H9 (cell line): ENCODE results near the gene ECSIT. TPM values are rescaled to one million over a fixed set of nuclear protein-coding genes. Genes with fewer than 3 reads are reported as not detected.
A peak's percentile ranks its signal among the peaks of the same experiment; 100 is the strongest.

ENCODE experiments used
- DNase-seq: peaks from one replicate; pipeline ENCODE4 v3.0.0-alpha.2; 2017
- H2AFZ ChIP-seq: one replicate; pipeline ENCODE4 v1.6.1; 2013; ENCODE audit warnings: mild to moderate bottlenecking, low read length, control low read depth, moderate library complexity
- H2AK5ac ChIP-seq: 2 replicates; pipeline ENCODE4 v1.6.1; 2013; ENCODE audit warnings: low read length, control low read depth, mixed read lengths; ENCODE audit not compliant: insufficient read length
- H2BK120ac ChIP-seq: one replicate; pipeline ENCODE4 v1.6.1; 2013; ENCODE audit warnings: low read depth, mild to moderate bottlenecking, low read length, control low read depth, inconsistent platforms; ENCODE audit not compliant: poor library complexity, severe bottlenecking
- H2BK12ac ChIP-seq: 2 replicates; pipeline ENCODE4 v1.6.1; 2013; ENCODE audit warnings: low read length, control low read depth, mixed read lengths, low read depth; ENCODE audit not compliant: insufficient read length
- H2BK15ac ChIP-seq: 2 replicates; pipeline ENCODE4 v1.6.1; 2013; ENCODE audit warnings: low read depth, low read length, control low read depth
- H2BK20ac ChIP-seq: one replicate; pipeline ENCODE4 v1.6.1; 2013; ENCODE audit warnings: low read depth, mild to moderate bottlenecking, low read length, control low read depth, inconsistent platforms; ENCODE audit not compliant: poor library complexity, severe bottlenecking
- H2BK5ac ChIP-seq: 2 replicates; pipeline ENCODE4 v1.6.1; 2013; ENCODE audit warnings: low read length, control low read depth, mixed read lengths; ENCODE audit not compliant: insufficient read length
- H3K14ac ChIP-seq: 2 replicates; pipeline ENCODE4 v1.6.1; 2013; ENCODE audit warnings: low read length, control low read depth; ENCODE audit not compliant: insufficient read depth
- H3K18ac ChIP-seq: 2 replicates; pipeline ENCODE4 v1.6.1; 2013; ENCODE audit warnings: low read depth, mild to moderate bottlenecking, mixed read lengths, low read length, control low read depth; ENCODE audit not compliant: insufficient read length
- H3K23ac ChIP-seq: 2 replicates; pipeline ENCODE4 v1.6.1; 2013; ENCODE audit warnings: low read length, control low read depth, mixed read lengths, low read depth; ENCODE audit not compliant: insufficient read length
- H3K23me2 ChIP-seq: 2 replicates; pipeline ENCODE4 v1.6.1; 2013; ENCODE audit warnings: low read depth, mild to moderate bottlenecking, mixed read lengths, low read length, control low read depth; ENCODE audit not compliant: insufficient read length, poor library complexity, severe bottlenecking
- H3K27ac ChIP-seq: 2 replicates; pipeline ENCODE4 v1.5.1; 2013; ENCODE audit warnings: low read length, control low read depth, mixed read lengths, low read depth; ENCODE audit not compliant: insufficient read length
- H3K27me3 ChIP-seq: 2 replicates; pipeline ENCODE4 v1.6.1; 2013; ENCODE audit warnings: low read length, control low read depth, inconsistent platforms; ENCODE audit not compliant: insufficient read depth
- H3K4ac ChIP-seq: 2 replicates; pipeline ENCODE4 v1.6.1; 2013; ENCODE audit warnings: low read depth, mild to moderate bottlenecking, control low read depth, inconsistent platforms, low read length, moderate library complexity
- H3K4me1 ChIP-seq: 2 replicates; pipeline ENCODE4 v1.6.1; 2013; ENCODE audit warnings: low read length, control low read depth, inconsistent platforms; ENCODE audit not compliant: insufficient read depth
- H3K4me2 ChIP-seq: 2 replicates; pipeline ENCODE4 v1.6.1; 2013; ENCODE audit warnings: low read length, control low read depth, mixed read lengths; ENCODE audit not compliant: insufficient read length, insufficient read depth
- H3K56ac ChIP-seq: 2 replicates; pipeline ENCODE4 v1.6.1; 2013; ENCODE audit warnings: low read depth, mild to moderate bottlenecking, mixed read lengths, low read length, control low read depth; ENCODE audit not compliant: insufficient read length
- H3K79me1 ChIP-seq: 2 replicates; pipeline ENCODE4 v1.6.1; 2013; ENCODE audit warnings: low read depth, mild to moderate bottlenecking, moderate library complexity, low read length, control low read depth, inconsistent platforms; ENCODE audit not compliant: insufficient read depth, poor library complexity, severe bottlenecking
- H3K79me2 ChIP-seq: 2 replicates; pipeline ENCODE4 v1.6.1; 2013; ENCODE audit warnings: low read length, control low read depth, inconsistent platforms; ENCODE audit not compliant: insufficient read depth
- H3K9ac ChIP-seq: 2 replicates; pipeline ENCODE4 v1.6.1; 2013; ENCODE audit warnings: low read length, control low read depth, mixed read lengths; ENCODE audit not compliant: insufficient read length; ENCODE audit errors: extremely low read depth
- H3K9me3 ChIP-seq: one replicate; pipeline ENCODE4 v1.6.1; 2013; ENCODE audit warnings: low read depth, low read length, inconsistent platforms; ENCODE audit not compliant: control insufficient read depth
- H3T11ph ChIP-seq: one replicate; pipeline ENCODE4 v1.6.1; 2013; ENCODE audit warnings: mild to moderate bottlenecking, low read length, control low read depth, inconsistent platforms
- H4K20me1 ChIP-seq: one replicate; pipeline ENCODE4 v1.6.1; 2013; ENCODE audit not compliant: control insufficient read depth, insufficient read length, insufficient read depth
- H4K5ac ChIP-seq: 2 replicates; pipeline ENCODE4 v1.6.1; 2013; ENCODE audit warnings: low read depth, mild to moderate bottlenecking, mixed read lengths, low read length, control low read depth; ENCODE audit not compliant: insufficient read length
- H4K8ac ChIP-seq: replicated peaks from 2 replicates; pipeline ENCODE4 v1.6.1; 2013; ENCODE audit warnings: low read length, control low read depth, mixed read lengths, low read depth; ENCODE audit not compliant: insufficient read length
- H4K91ac ChIP-seq: 2 replicates; pipeline ENCODE4 v1.6.1; 2013; ENCODE audit warnings: low read depth, mild to moderate bottlenecking, moderate library complexity, mixed read lengths, low read length, control low read depth; ENCODE audit not compliant: insufficient read length
- H3K27ac Mint-ChIP-seq, 3 experiments: 2 replicates in 2 of 3; 3 replicates in 1 of 3; pipeline ENCODE4 v1.8.0; 2020 to 2021; ENCODE audit warnings: mixed read lengths in 3 of 3, mild to moderate bottlenecking in 1 of 3, moderate library complexity in 1 of 3
- H3K27me3 Mint-ChIP-seq: 2 replicates; pipeline ENCODE4 v1.8.0; 2021; ENCODE audit warnings: low read depth, mild to moderate bottlenecking, moderate library complexity, mixed read lengths
- H3K36me3 Mint-ChIP-seq, 3 experiments: 2 replicates in 2 of 3; 3 replicates in 1 of 3; pipeline ENCODE4 v1.8.0; 2020 to 2021; ENCODE audit warnings: low read depth in 3 of 3, mixed read lengths in 3 of 3; ENCODE audit not compliant: insufficient read depth in 1 of 3
- H3K4me1 Mint-ChIP-seq, 2 experiments: 2 replicates each; pipeline ENCODE4 v1.8.0; 2020; ENCODE audit warnings: mixed read lengths in 2 of 2
- H3K4me3 Mint-ChIP-seq, 2 experiments: 2 replicates in 1 of 2; 3 replicates in 1 of 2; pipeline ENCODE4 v1.8.0; 2020 to 2021; ENCODE audit warnings: mild to moderate bottlenecking in 2 of 2, mixed read lengths in 2 of 2, moderate library complexity in 1 of 2
- H3K9me3 Mint-ChIP-seq, 2 experiments: 2 replicates in 1 of 2; 3 replicates in 1 of 2; pipeline ENCODE4 v1.8.0; 2020; ENCODE audit warnings: mild to moderate bottlenecking in 2 of 2, mixed read lengths in 2 of 2, moderate library complexity in 1 of 2
- CTCF ChIP-seq: fragments of 200-600 bp; sonication (generic); conservative IDR thresholded peaks from 3 replicates; pipeline ENCODE4 v1.8.0; 2021; ENCODE audit warnings: antibody characterized with exemption, mild to moderate bottlenecking
- WGBS: extraction: QIAGEN DNeasy Blood & Tissue Kit; methylation state at CpG from one replicate; pipeline ENCODE4 v1.1.7; 2013; ENCODE audit warnings: missing lambda C conversion rate, low lambda C conversion rate, mixed read lengths; ENCODE audit not compliant: insufficient read length; ENCODE audit errors: extremely low coverage; 5-methylcytosine and 5-hydroxymethylcytosine counted together
- total RNA-seq: library from RNA; stranded (reverse); gene quantifications from 2 replicates; pipeline ENCODE4 v1.2.1, GENCODE V29; 2021

Gene ECSIT
- total RNA-seq, 1 experiment from 2014 or later = 42.4 TPM

- Histone ChIP-seq H3K79me2 (peaks cover 17% of the 10 kb centered on the region; the same call in 1 of the 2 replicates), H2AK5ac (no peak overlapping the region), H3K79me1 (peaks cover 2% of the 10 kb centered on the region), H2BK120ac (no peak overlapping the region), H4K5ac (no peak overlapping the region), H3T11ph (no peak overlapping the region), H3K23me2 (peaks cover 9% of the 10 kb centered on the region), H3K9me3 (no peaks in the 10 kb centered on the region), H3K18ac (no peak overlapping the region), H3K4me1 (no peaks in the 10 kb centered on the region), H3K4ac (no peak overlapping the region), H4K91ac (no peak overlapping the region), H3K9ac (no peak overlapping the region), H3K27ac (no peak overlapping the region), H3K23ac (no peak overlapping the region), H3K27me3 (no peaks in the 10 kb centered on the region), H2AFZ (no peak overlapping the region), H4K20me1 (no peaks in the 10 kb centered on the region), H3K14ac (no peak overlapping the region), H3K4me2 (no peak overlapping the region), H3K56ac (no peak overlapping the region), H2BK5ac (no peak overlapping the region), H2BK20ac (no peak overlapping the region), H2BK15ac (no peak overlapping the region), H4K8ac (no peak overlapping the region), H2BK12ac (no peak overlapping the region)
- Mint-ChIP-seq H3K4me3 (peak overlapping the region; percentile 5 to 19; a peak in 1 of 5 replicates), H3K4me1 (peaks cover 5 to 13% of the 10 kb centered on the region in 2 experiments), H3K27ac (no peak overlapping the region; a peak in 1 of 7 replicates), H3K27me3 (no peaks in the 10 kb centered on the region; the same call in 1 of the 2 replicates), H3K9me3 (peaks cover 0 to 3% of the 10 kb centered on the region in 2 experiments; a peak in 1 of 5 replicates), H3K36me3 (peaks cover 13 to 35% (median 27%) of the 10 kb centered on the region in 3 experiments; a peak in 6 of 7 replicates)
- DNase-seq = no peak
- no peak for TF ChIP-seq CTCF
- no CpG with 5 or more reads among the region's 6 CpGs for WGBS
Measured at GRCh38 chr19:11555246-11555645, 26.3 kb upstream of the ECSIT start.
